ENCODE data around the gene PPP1R9A.

The PPP1R9A gene

GRCh38 chr7:95269640-95270039, 362.2 kb downstream of the PPP1R9A start:
- peak; percentile 17 for DNase-seq

- DNase-seq, result no peak
These were observed 368.7 kb downstream of the PPP1R9A start for GRCh38 chr7:95276114-95276513.

- DNase-seq, result no peak
These were observed 372.0 kb downstream of the PPP1R9A start for GRCh38 chr7:95279417-95279816.

- DNase-seq, result no peak
These were observed 378.7 kb downstream of the PPP1R9A start for GRCh38 chr7:95286096-95286495.

DNA sequence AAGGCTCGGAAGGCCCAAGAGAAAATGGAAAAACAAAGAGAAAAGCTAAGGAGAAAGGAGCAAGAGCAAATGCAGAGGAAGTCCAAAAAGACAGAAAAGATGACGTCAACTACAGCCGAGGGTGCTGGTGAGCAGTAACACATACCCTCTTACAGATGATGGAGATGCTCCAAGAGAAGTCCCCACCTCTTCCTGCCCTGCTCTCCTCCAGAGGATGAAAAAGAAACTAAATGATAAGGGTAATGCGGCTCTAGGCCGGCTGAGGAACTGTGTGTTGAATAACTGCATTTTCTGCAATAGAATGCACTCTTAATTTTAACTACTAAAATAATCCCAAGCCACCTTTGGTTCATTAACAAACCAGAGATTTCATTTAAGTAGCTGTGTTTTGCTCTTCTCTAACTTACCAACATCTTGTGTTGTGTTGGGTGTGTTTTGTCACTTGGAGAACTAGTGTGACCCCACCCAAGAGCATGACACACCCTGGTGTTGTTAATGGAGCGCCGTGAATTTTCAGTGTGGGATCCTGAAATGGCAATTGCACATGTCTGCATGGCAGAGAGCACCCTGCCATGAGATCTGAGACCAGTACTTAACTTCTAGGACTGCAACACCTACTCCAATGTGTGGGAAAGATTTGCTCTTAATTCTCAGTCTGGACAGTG, 382.9 kb downstream of the PPP1R9A start:
- no peak for DNase-seq

DNA sequence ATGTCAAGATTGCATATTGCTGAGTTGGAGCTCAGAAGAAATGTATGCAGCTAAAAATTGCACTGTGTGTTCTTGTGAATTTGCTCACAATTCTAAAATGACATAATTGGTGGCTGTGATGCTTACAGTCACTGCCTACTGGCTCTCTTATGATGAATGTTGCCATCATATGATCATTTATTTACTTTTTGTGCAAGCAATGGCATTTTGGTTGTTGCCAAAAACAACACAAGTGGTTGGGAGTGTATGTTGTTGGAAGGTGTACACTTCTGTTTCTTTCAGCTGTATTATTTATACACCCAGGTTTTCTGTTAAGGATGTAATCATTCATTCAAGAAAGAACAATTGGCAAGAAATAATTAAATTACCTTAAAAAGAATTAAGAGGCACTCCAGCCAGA, 388.0 kb downstream of the PPP1R9A start:
- no peak for DNase-seq

DNA sequence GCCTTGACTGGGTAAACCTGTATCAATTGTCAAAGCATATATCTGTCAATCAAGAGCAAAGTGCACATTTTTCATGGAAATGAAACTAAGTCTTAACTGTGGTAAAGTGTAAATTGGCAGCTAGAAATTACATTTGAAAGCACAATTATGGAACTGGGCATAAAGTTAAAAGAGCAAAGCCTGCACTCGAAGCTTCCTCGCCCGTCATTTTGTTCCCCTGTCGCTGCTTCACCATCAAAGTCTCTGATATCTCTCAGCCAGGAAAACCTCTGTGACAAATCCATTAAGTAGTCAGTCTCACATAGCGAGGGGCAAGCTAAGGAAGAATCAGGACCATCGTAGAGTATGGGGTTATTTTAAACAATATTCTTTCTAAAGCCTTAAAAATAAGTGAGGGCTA, 389.1 kb downstream of the PPP1R9A start:
- DNase-seq, result no peak

DNA sequence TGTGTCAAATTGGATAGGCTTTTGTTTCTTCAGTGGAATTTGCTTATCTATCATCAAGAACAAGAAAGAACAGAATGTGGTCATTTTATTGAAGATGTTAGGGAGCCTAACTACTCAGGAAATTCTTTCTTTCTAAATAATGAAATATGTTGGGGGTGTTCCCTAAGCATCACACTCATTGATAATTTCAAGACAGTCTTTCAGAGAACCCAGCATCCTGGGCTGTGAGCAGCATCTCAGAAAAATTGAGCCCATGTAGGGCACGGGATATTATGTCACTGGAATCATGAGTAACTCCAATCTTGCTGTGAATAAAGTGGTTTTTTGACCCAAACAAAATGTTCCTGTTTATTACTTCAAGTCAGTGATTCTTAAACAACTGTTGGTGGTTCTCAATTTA, 389.6 kb downstream of the PPP1R9A start:
- no peak for DNase-seq

GRCh38 chr7:95298091-95298490, 390.7 kb downstream of the PPP1R9A start:
- DNase-seq, result no peak

GRCh38 chr7:95303013-95303905, 395.9 kb downstream of the PPP1R9A start:
- no peak for DNase-seq

DNA sequence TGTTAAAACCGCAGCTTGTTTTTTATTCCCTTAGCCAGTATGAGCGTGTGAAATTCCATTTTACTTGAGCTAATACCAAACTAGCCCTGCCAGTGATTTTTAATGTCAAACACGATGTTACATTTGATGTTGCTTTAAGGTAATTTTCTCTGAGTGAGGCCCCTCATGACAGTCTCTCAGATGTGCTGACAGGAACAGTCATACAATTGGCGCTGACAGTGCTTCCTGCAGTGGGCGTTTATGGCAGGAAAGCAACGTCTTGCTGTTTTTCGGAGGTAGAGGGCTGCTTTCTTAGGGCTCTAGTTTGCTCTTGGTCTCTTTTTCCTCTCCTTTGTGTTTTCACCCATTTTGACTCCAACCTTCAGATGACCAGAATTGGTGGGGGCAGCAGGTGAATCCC, 397.6 kb downstream of the PPP1R9A start:
- DNase-seq, result no peak

DNA sequence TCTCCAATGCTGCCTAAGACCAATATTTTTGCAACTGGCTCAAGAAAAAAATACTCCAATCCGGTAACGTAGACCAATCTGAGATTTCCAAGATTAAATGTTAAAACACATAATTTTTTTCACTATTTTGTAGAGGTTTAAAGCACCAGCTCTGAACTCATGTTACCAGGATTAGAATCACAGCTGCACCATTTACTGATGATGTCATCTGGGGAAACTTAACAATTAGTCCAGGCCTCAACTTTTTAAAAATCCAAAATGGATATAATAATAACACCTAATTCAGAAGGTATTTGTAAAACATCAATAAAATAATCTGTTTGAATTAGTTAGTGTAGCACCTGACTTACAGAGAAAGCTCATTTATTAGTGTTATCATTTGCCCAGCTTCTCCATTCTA, 402.6 kb downstream of the PPP1R9A start:
- no peak for DNase-seq

- DNase-seq, result no peak
These were observed 404.0 kb downstream of the PPP1R9A start for GRCh38 chr7:95311389-95311788.

GRCh38 chr7:95312561-95312960, 405.2 kb downstream of the PPP1R9A start:
- DNase-seq, result no peak

GRCh38 chr7:95316588-95316987, 409.2 kb downstream of the PPP1R9A start:
- no peak for DNase-seq

- no peak for DNase-seq
These were observed 410.2 kb downstream of the PPP1R9A start for GRCh38 chr7:95317546-95317945.

DNA sequence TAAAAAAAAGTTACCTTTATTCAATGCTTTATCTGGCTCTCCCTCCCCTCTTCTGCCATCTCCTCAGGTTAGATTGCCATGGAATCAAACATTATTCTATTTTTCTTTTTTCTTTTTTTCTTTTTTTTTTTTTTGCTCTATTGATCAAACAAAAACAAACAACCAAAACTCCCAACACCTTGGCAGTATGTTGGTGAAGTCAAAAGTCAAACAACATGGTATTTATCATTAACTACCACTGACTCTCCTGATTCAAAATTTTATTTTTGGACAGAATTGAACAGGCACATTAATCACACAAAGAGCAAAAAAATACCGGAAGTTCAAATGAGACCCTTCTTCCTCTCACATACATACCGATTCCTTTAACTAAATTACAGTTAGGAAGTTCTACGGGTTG, 410.6 kb downstream of the PPP1R9A start:
- no peak for DNase-seq

DNA sequence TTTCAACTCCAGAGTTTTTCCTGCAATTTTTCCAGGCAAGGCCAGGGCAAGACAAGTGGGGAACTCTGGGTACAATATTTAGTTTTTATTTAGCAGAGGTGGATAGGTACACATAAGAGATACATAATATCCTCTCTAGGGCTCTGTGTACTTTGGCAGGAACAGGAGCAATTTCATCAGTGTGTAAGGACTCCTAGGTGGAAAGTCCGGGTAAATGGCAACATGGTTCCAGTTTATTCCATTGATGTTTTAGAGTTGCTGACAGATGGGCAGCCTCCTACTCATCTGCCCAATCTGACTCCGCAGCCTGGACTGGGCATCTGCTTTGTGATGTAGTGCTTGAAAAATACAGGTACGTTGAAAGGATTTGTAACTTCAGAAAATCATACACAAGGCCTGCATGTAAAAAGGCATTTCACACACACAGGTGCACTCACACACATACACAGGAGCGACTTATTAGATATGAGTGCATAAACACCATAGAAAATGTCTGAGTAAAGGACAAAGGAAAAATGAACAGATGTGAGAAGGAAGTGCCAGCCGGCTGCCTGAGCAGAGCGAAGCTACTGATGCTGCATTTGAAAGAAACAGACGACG, 411.2 kb downstream of the PPP1R9A start:
- DNase-seq, result no peak

DNA sequence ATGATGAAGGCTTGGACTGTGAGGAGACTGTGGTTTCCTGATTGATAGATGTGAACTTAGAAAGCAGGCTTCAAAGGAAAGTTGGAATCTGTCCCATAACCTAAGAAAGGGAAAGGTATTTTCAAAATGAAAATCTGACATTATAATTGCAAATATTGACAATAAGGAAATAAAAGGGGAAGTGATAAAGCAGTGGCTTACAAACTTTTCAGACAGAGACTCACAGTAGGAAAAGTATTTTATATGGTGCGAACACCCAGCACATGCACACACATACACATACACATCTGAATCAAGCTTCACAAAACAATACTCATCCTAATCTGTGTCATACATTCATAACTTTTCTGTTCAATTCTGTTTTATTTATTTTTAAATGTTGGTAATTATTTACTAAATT, 412.2 kb downstream of the PPP1R9A start:
- no peak for DNase-seq

DNA sequence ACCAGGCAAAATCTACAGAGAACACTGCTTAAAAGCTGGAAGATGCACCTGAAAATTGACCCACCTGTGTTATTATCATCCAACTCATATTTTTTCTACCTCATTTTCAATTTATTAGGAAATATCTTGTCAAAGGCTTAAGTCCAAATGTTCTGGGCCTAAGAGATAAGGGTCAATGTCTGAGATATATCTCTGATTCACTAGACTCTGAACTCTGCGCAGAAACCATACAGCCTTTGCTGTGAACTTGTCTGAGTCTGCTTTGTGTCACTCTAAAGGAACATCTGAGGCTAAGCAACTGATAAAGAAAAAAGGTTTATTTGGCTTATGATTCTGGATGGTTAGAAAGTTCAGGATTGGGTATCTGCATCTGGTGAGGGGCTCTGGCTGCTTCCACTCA, 413.3 kb downstream of the PPP1R9A start:
- DNase-seq, result no peak

DNA sequence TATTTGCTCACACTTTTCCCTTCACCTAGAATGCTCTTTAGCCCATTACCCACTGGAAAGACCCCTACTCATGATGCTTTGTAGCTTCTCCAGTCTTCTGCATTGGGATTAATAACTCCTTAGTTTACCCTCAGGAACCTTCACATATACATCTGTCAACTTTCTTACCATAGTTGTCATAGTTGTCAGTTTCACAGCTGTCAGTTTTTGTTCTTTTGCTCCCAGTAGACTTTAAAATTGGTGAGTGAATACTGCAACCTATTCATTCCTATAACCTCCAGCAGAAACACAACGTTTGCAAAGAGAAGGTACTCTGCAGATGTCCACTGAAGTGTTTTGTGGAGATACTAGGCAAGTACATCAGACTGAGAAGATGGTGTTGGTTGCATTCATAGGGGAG, 414.3 kb downstream of the PPP1R9A start:
- no peak for DNase-seq

- DNase-seq, result no peak
These were observed 415.0 kb downstream of the PPP1R9A start for GRCh38 chr7:95322396-95322795.

DNA sequence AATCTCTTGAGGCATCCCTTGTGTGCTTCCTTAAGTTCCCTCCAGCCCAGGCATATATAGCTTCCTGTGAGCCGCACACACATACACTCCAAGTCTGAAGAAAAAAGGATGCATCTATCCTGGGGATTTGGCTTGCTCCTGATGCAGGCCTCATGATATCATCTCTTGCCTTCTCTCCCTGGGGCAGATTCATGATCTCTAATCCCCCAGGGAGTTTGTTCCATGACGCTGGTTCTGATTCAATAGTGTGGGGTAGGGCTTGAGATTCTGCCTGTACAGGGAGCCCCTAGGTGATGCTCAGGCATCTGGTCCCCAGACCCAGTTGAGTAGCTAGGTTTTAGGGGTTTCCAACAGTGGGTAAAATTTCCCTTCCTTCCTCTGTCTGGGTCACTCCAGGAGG, 415.5 kb downstream of the PPP1R9A start:
- no peak for DNase-seq

Measured in activated CD4-positive, alpha-beta T cell treated with anti-CD3 and anti-CD28 coated beads, Interleukin-2, Interleukin-6, amounts not matched to agents 100 ng/mL and 50 ng/mL, durations not matched to agents 16 hours and 8 hours (primary cell).